Measurements from ENCODE around the gene PLOD1.

Gene PLOD1

DNA sequence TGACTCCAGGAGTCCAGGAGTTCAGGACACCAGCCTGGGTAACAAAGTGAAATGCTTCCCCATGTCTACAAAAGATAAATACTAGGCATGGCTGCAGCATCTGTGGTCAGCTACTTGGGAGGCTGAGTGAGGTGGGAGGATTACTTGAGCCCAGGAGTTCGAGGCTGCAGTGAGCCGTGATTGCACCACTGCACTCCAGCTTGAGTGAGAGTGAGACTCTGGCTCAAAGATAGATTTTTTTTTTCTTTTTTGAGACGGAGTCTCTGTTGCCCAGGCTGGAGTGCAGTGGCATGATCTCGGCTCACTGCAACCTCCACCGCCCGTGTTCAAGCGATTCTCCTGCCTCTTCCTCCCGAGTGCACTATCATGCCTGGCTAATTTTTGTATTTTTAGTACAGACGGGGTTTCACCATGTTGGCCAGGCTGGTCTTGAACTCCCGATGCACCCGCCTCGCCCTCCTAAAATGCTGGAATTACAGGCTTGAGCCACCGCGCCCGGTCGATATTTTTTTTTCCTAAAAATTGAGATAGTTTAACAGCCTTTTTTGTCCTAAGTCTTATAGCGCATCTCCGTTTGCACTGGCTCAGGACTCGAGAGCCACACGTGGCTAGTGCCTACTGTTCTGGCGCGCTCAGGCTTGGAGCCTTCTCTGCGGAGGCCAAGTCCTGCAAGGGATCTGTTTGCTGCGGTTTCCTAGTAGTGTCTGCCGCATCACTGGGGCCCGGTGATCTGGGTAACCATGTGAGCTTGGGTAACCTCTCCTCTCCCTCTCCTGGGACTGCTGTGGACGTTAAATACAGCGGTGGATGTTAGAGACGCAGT is 44.7 kb downstream of the PLOD1 start:
- DNase-seq (ENCODE audit: low read depth) = no peak
- TF ChIP-seq, protein P1, sequence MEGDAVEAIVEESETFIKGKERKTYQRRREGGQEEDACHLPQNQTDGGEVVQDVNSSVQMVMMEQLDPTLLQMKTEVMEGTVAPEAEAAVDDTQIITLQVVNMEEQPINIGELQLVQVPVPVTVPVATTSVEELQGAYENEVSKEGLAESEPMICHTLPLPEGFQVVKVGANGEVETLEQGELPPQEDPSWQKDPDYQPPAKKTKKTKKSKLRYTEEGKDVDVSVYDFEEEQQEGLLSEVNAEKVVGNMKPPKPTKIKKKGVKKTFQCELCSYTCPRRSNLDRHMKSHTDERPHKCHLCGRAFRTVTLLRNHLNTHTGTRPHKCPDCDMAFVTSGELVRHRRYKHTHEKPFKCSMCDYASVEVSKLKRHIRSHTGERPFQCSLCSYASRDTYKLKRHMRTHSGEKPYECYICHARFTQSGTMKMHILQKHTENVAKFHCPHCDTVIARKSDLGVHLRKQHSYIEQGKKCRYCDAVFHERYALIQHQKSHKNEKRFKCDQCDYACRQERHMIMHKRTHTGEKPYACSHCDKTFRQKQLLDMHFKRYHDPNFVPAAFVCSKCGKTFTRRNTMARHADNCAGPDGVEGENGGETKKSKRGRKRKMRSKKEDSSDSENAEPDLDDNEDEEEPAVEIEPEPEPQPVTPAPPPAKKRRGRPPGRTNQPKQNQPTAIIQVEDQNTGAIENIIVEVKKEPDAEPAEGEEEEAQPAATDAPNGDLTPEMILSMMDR (IDR thresholded peaks at IDR 0.05; ENCODE audit: insufficient read depth, low read depth, low read length, missing control alignments) = no peak
- peak overlapping the region; percentile 84 for H3K4me3 ChIP-seq (ENCODE audit: low read length)

DNA sequence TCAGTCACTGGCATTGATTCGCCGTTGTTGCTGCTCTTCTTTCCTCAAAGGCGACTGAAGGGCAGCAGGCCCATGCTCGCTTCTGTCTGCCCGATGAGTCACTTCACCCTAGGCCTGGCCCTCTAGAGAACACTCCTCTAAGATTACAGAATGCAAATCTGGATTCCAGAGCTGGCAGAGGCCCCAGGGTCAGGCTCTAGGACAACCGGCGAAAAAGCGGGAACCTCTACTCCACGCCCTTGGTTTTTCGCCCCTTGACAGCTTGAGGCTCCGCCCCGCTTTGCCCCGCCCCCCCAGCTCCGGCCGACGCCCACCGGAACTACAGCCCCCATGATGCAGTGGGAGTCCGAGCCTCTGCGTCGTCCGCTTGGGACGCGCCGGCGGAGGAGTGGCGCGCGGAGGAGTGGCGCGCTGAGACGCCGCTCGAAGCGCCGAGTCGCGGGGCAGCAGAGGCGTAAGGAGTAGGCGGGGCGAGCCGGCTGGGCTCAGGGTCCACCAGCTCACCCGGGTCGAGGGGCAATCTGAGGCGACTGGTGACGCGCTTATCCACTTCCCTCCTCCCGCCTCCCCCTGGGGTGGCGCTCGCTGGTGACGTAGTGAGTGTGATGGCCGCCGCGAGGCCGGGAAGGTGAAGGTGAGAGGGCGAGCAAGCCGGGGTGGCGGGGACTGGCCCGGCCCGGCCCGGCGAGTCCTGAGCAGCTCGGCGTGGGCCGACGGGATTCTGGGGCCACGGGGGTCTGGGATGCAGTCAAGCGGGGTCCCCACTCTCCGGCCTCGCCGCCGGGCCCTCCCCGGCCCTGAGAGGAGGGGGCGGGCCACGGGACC is 45.5 kb downstream of the PLOD1 start, which contains the start of gene MFN2:
Gene MFN2 (plus strand): TSS at position 594 of the 825 bp plus-strand sequence. CDS start 8,725 bp downstream, outside the sequence.
- peak within 1 kb of the TSS; percentile 84 for H3K4me3 ChIP-seq (ENCODE audit: low read length)
- peak; percentile 94 for DNase-seq (ENCODE audit: low read depth)
- TF ChIP-seq, protein P1 (IDR thresholded peaks at IDR 0.05; ENCODE audit: insufficient read depth, low read depth, low read length, missing control alignments) = no peak

DNA sequence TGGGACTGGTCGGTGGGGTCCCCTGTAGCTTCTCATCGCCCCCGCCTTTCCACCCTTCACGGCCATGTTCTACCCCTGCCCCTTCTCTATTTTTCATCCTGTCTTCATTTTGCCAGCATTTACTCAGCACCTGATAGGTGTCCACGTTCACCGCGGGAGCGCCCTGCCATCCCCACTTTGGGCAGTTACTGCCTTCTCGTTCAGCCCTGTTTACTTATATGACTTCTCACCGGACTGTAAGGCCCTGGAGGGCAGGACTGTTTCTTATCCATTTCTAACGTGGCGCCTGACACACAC is 46.1 kb downstream of the PLOD1 start:
- peak; percentile 19 for DNase-seq (ENCODE audit: low read depth)
- TF ChIP-seq, protein P1 (IDR thresholded peaks at IDR 0.05; ENCODE audit: insufficient read depth, low read depth, low read length, missing control alignments) = no peak
- peak overlapping the region; percentile 84 for H3K4me3 ChIP-seq (ENCODE audit: low read length)

DNA sequence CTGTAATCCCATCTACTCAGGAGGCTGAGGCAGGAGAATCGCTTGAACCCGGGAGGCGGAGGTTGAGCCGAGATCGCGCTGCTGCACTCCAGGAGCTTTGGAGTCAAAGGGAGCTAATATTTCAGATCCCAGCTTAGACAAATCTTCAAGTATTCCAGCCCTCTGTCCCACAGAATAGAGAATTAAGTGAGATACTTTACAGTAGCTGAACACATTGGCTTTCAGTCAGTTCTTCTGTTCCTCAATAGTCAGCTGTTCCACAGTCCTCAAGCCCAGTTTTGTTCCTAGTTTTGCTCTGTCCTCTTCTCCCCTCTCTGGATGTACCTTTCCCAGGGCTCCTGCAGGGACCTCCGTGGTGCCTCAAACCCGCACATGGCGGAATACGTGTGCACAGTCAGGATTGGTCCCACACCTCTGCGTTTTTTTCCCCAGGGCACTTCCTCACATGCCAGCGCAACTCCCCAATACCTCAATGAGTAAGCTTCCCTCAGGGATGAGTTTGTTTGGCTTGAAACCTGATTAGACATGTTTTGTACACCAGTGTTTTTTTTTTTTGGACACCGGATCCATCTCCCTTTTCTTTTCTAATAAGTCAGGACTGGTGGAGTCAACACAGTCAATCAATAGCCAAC is 47.0 kb downstream of the PLOD1 start:
- H3K4me3 ChIP-seq (ENCODE audit: low read length) = peak overlapping the region; percentile 84
- peak; percentile 98 for DNase-seq (ENCODE audit: low read depth)
- TF ChIP-seq, protein P1 (IDR thresholded peaks at IDR 0.05; ENCODE audit: insufficient read depth, low read depth, low read length, missing control alignments) = no peak

DNA sequence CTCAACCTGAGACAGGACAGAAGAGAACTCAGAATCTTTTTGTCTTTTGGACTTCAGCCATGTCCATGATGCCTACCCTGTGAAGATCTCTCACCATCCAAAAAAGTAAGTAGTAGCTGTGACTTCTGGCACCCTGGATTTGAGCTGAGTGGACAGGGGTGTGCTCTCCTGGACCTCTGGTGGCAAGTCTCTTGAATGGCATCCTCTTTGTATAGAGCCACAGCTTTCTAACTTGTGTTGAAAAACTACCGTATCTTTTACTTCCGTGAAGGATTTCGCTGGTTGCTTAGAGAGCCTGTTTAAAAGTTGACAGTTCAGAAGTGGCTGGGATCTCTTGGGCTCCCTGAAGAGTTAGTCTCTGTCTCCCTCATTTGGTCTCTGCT is 47.5 kb downstream of the PLOD1 start:
- no peak for DNase-seq (ENCODE audit: low read depth)
- TF ChIP-seq, protein P1 (IDR thresholded peaks at IDR 0.05; ENCODE audit: insufficient read depth, low read depth, low read length, missing control alignments) = no peak
- H3K4me3 ChIP-seq (ENCODE audit: low read length) = peak overlapping the region; percentile 84

DNA sequence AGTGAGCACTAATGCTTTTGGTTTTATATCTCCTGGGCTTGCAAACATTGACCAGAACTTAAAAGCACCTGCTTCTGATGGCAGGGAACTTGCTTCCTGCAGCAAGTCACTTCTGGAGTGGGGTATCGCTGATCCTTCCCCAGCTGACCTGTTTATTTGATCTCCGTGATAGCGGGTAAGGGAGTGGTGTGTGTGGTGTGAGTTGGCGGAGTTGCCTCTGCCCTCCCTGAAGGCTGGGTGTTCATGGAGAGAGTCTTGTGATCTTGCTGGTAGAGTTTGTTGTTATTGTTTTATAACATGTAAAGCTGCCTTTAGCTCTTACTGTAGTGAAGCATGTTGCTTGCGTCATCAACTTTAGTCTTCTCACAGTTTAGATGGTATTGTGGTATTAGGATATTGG is 49.6 kb downstream of the PLOD1 start:
- no peak overlapping the region for H3K4me3 ChIP-seq (ENCODE audit: low read length)
- TF ChIP-seq, protein P1 (IDR thresholded peaks at IDR 0.05; ENCODE audit: insufficient read depth, low read depth, low read length, missing control alignments) = no peak
- DNase-seq (ENCODE audit: low read depth) = no peak

Data from epithelial cell of esophagus (primary cell).